ENCODE data around the gene APH1B.

The APH1B gene

DNA sequence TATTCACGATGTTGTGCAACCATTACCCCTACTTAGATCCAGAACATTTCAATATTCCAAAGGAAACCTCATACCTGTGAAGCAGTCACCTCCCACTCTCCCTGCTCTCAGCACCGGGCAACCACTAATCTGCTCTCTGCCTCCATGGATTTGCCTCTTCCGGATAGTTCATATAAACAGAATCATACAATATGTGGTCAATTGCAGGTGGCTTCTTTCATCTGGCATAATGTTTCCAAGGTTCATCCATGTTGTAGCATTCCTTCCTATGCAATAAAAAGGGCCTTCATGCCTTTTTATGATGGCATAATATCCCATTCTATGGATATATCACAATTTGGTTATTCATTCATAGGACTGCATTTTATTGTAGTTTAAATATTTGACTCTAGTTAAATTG, 80.3 kb downstream of the APH1B start:
- DNase-seq = no peak

DNA sequence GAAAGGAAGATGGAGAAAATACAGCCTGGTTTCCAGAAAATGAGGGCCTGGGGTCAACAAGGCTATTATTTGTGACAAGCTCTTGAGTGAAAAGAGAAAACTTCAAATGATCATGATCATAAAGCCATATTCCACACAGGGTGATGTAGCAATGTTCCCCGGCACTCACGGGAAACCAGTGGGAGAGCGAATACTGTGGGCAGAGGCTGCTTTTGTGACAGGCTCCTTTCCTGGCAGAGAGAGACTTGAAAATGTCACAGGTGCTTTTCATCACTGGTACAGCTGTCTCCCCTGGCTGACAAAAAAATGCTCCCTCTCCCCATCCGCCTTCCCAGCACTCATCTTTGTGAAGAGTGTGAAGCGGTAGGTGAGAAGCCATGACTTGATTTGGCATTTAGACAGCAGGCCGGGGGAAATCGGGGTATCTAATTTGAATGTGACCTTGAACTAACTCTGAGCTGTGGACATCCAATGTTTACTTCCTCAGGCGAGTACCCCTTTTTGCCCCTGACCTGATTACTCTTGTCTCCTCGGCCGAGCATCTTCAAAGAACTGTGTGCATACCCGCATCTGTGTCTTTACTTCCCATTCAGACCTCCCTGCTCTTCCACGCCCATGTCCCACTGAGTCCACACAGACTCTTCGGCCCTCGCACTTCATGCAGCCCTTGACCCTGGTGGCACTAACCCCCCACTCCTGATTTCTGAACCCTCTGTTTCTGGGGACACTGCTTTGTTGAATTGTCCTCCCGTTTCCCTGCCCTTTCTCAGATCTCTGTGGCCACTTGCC, 81.0 kb downstream of the APH1B start:
- no peak for DNase-seq

All from NCI-H2029 (cell line).